Loucy (cell line): ENCODE measurements around the gene ACAT2.
"Not testable (repeated sequence)": the region's sequence is repeated elsewhere in the genome, so short reads cannot be mapped to it uniquely, and the experiment has no call there.

Experiments used
- H2AFZ ChIP-seq: fragments of 200-600 bp; sonication (generic); 2 replicates; pipeline ENCODE4 v1.6.0; 2016; ENCODE audit warnings: antibody characterized with exemption, mild to moderate bottlenecking, low read length, moderate library complexity
- H3F3A ChIP-seq: fragments of 200-600 bp; 2 replicates; pipeline ENCODE4 v1.6.0; 2016; ENCODE audit warnings: antibody characterized with exemption, low read depth, mild to moderate bottlenecking
- H3K27me3 ChIP-seq: fragments of 200-600 bp; sonication (generic); 2 replicates; pipeline ENCODE4 v1.6.1; 2014; ENCODE audit warnings: low read length, mild to moderate bottlenecking; ENCODE audit not compliant: insufficient read depth, poor library complexity, severe bottlenecking
- H3K36me3 ChIP-seq: fragments of 200-600 bp; sonication (generic); 2 replicates; pipeline ENCODE4 v1.6.1; 2016; ENCODE audit warnings: low read length; ENCODE audit not compliant: insufficient read depth
- H3K4me1 ChIP-seq: fragments of 200-600 bp; sonication (generic); 2 replicates; pipeline ENCODE4 v1.5.1; 2014; ENCODE audit warnings: low read length, mild to moderate bottlenecking; ENCODE audit not compliant: insufficient read depth, poor library complexity, severe bottlenecking
- H3K4me2 ChIP-seq: fragments of 200-600 bp; sonication (generic); 2 replicates; pipeline ENCODE4 v1.6.0; 2014; ENCODE audit warnings: antibody characterized with exemption, low read length, low read depth, mild to moderate bottlenecking; ENCODE audit not compliant: poor library complexity, severe bottlenecking
- H3K4me3 ChIP-seq: fragments of 200-600 bp; sonication (generic); 2 replicates; pipeline ENCODE4 v1.5.1; 2014; ENCODE audit warnings: low read length, mild to moderate bottlenecking, mixed read lengths; ENCODE audit not compliant: poor library complexity, severe bottlenecking
- H3K79me2 ChIP-seq: fragments of 200-600 bp; sonication (generic); 2 replicates; pipeline ENCODE4 v1.6.1; 2014; ENCODE audit warnings: low read length; ENCODE audit not compliant: insufficient read depth
- H3K9ac ChIP-seq: fragments of 200-600 bp; sonication (generic); 2 replicates; pipeline ENCODE4 v1.6.0; 2014; ENCODE audit warnings: mild to moderate bottlenecking, low read depth, low read length, moderate library complexity; ENCODE audit not compliant: poor library complexity, severe bottlenecking
- H3K9me2 ChIP-seq: fragments of 200-600 bp; sonication (generic); replicated peaks from 2 replicates; pipeline ENCODE4 v1.6.1; 2016; ENCODE audit warnings: low read depth, low read length, mixed read lengths
- H3K9me3 ChIP-seq: fragments of 200-600 bp; sonication (generic); 2 replicates; pipeline ENCODE4 v1.6.1; 2014; ENCODE audit warnings: mild to moderate bottlenecking, antibody characterized with exemption, low read length, low read depth; ENCODE audit not compliant: insufficient read depth
- H4K20me1 ChIP-seq: fragments of 200-600 bp; sonication (generic); 2 replicates; pipeline ENCODE4 v1.6.0; 2014; ENCODE audit warnings: antibody characterized with exemption, low read length, mild to moderate bottlenecking; ENCODE audit not compliant: insufficient read depth, poor library complexity, severe bottlenecking
- EZH2phosphoT487 ChIP-seq: fragments of 200-600 bp; IDR thresholded peaks from 2 replicates; pipeline ENCODE4 v1.6.1; 2018; ENCODE audit warnings: antibody characterized with exemption, mild to moderate bottlenecking, moderate library complexity, borderline replicate concordance
- TF ChIP-seq, protein P1 (sequence below): fragments of 200-600 bp; sonication (generic); conservative IDR thresholded peaks from 2 replicates; pipeline ENCODE4 v1.5.1; 2014; ENCODE audit warnings: mild to moderate bottlenecking, antibody characterized with exemption, low read length

The ACAT2 gene

GRCh38 chr6:159813781-159814180 is 51.9 kb downstream of the ACAT2 start:
- TF ChIP-seq, protein P1, sequence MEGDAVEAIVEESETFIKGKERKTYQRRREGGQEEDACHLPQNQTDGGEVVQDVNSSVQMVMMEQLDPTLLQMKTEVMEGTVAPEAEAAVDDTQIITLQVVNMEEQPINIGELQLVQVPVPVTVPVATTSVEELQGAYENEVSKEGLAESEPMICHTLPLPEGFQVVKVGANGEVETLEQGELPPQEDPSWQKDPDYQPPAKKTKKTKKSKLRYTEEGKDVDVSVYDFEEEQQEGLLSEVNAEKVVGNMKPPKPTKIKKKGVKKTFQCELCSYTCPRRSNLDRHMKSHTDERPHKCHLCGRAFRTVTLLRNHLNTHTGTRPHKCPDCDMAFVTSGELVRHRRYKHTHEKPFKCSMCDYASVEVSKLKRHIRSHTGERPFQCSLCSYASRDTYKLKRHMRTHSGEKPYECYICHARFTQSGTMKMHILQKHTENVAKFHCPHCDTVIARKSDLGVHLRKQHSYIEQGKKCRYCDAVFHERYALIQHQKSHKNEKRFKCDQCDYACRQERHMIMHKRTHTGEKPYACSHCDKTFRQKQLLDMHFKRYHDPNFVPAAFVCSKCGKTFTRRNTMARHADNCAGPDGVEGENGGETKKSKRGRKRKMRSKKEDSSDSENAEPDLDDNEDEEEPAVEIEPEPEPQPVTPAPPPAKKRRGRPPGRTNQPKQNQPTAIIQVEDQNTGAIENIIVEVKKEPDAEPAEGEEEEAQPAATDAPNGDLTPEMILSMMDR: no peak
- no peak for TF ChIP-seq EZH2phosphoT487
- Histone ChIP-seq H3K9ac (no peak overlapping the region), H3K4me2 (no peak overlapping the region), H3K9me2 (no peaks in the 10 kb centered on the region), H3K4me1 (peaks cover 5% of the 10 kb centered on the region), H3K36me3 (no peaks in the 10 kb centered on the region), H3K79me2 (no peaks in the 10 kb centered on the region), H3K9me3 (no peaks in the 10 kb centered on the region), H3F3A (no peaks in the 10 kb centered on the region), H2AFZ (no peak overlapping the region), H3K27me3 (no peaks in the 10 kb centered on the region), H3K4me3 (no peak overlapping the region), H4K20me1 (no peaks in the 10 kb centered on the region)

- Histone ChIP-seq H3K4me1 (peaks cover 5% of the 10 kb centered on the region), H3K36me3 (no peaks in the 10 kb centered on the region), H4K20me1 (no peaks in the 10 kb centered on the region), H3K4me3 (no peak overlapping the region), H3K9ac (no peak overlapping the region), H3K27me3 (no peaks in the 10 kb centered on the region), H3K79me2 (no peaks in the 10 kb centered on the region), H3K4me2 (no peak overlapping the region), H3K9me2 (no peaks in the 10 kb centered on the region), H3F3A (no peaks in the 10 kb centered on the region), H2AFZ (no peak overlapping the region), H3K9me3 (no peaks in the 10 kb centered on the region)
- TF ChIP-seq, protein P1: no peak
- no peak for TF ChIP-seq EZH2phosphoT487
Observed at GRCh38 chr6:159815410-159815809, 53.6 kb downstream of the ACAT2 start.

GRCh38 chr6:159816775-159817174 is 54.9 kb downstream of the ACAT2 start:
- not testable (repeated sequence) for H3K9me2 ChIP-seq, H3K4me3 ChIP-seq, H3K9ac ChIP-seq, H3K4me2 ChIP-seq, H3K4me1 ChIP-seq, H3K9me3 ChIP-seq, H3F3A ChIP-seq, H3K36me3 ChIP-seq, H3K27me3 ChIP-seq, H4K20me1 ChIP-seq, H3K79me2 ChIP-seq, H2AFZ ChIP-seq

DNA sequence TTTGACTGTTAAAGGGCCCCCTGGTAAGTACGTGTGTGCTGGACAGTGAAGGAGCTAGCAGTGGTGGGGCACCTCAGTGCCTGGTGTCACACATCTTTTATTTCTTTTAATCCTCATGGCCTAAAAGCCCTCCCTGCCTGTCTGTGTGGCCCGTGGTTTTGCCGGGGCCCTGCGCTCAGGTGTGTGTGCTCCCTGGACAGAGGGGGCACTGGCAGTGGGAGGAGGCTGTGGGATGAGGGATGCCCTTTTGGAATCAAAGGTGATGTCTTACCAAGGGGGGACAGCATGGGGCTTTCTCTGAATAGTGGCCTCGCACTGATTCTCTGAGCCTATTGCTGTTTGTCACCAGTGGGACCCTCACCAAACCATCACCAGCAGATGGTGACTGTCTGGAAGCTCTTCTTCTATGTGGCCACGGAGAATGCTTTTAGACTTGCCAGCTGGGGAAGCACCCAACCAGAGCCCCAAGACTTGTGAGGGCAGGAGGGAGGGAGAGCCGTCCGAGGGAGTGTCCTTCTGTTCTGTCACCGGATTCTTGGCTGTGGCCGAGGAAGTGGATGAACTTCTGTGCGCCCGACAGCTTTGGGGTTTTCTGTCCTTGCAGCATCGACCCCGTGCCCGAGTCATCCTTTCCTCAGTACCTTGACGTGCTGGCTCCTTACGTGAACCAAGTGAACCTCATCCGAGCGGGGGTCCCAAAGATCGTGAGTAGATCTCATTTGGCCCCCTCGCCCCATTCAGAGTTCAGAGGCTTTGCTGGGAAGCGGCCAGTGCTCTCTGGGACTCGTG is 56.3 kb downstream of the ACAT2 start:
- no peaks in the 10 kb centered on the region for H3K79me2 ChIP-seq
- H3K4me2 ChIP-seq: peak overlapping the region; percentile 10
- peaks cover 5% of the 10 kb centered on the region for H3K4me1 ChIP-seq
- H4K20me1 ChIP-seq: no peaks in the 10 kb centered on the region
- no peaks in the 10 kb centered on the region for H3K27me3 ChIP-seq
- H2AFZ ChIP-seq: no peak overlapping the region
- H3K9ac ChIP-seq: no peak overlapping the region
- no peak overlapping the region for H3K4me3 ChIP-seq
- H3K9me3 ChIP-seq: no peaks in the 10 kb centered on the region
- H3F3A ChIP-seq: no peaks in the 10 kb centered on the region
- H3K9me2 ChIP-seq: no peaks in the 10 kb centered on the region
- no peak for TF ChIP-seq EZH2phosphoT487
- TF ChIP-seq, protein P1: no peak
- no peaks in the 10 kb centered on the region for H3K36me3 ChIP-seq
